ENCODE data around the gene PANX1. TPM values are rescaled to one million over a fixed set of nuclear protein-coding genes. Genes with fewer than 3 reads are reported as not detected.

Gene PANX1
- total and polyA plus RNA-seq, 5 donors from 2014 or later = 5.4 to 12.4 (median 8.8) TPM

- H3K4me3 ChIP-seq (ENCODE audit: low read depth, low read length) = no peak overlapping the region
- peaks cover 49 to 77% (median 67%) of the 10 kb centered on the region in 4 donors for H3K4me1 Mint-ChIP-seq
- no peak for DNase-seq
- H3K27ac Mint-ChIP-seq = peak overlapping the region in 1 of 3 donors; percentile 9
- H3K27me3 Mint-ChIP-seq = no peaks in the 10 kb centered on the region
- peaks cover 0 to 1% (median 0%) of the 10 kb centered on the region in 7 donors for H3K9me3 Mint-ChIP-seq
- H3K27me3 ChIP-seq (ENCODE audit: control insufficient read depth, insufficient read depth, low read length) = no peaks in the 10 kb centered on the region
- no peaks in the 10 kb centered on the region for H3K36me3 Mint-ChIP-seq
- H3K36me3 ChIP-seq (ENCODE audit: control insufficient read depth, insufficient read depth, low read length) = no peaks in the 10 kb centered on the region
- no peak overlapping the region for H3K27ac ChIP-seq (ENCODE audit: insufficient read depth, low read length, poor library complexity, severe bottlenecking)
- peak overlapping the region in 1 of 4 donors; percentile 10 for H3K4me3 Mint-ChIP-seq
- H3K4me1 ChIP-seq (ENCODE audit: control insufficient read depth, insufficient read depth, low read length, poor library complexity, severe bottlenecking) = peaks cover 8% of the 10 kb centered on the region
- no peaks in the 10 kb centered on the region for H3K9me3 ChIP-seq (ENCODE audit: control insufficient read depth in 2 of 2, low read length in 2 of 2)
- ATAC-seq (ENCODE audit: low read depth in 2 of 2) = no peak
These were observed 16.0 kb downstream of the PANX1 start for GRCh38 chr11:94144664-94145063.

DNA sequence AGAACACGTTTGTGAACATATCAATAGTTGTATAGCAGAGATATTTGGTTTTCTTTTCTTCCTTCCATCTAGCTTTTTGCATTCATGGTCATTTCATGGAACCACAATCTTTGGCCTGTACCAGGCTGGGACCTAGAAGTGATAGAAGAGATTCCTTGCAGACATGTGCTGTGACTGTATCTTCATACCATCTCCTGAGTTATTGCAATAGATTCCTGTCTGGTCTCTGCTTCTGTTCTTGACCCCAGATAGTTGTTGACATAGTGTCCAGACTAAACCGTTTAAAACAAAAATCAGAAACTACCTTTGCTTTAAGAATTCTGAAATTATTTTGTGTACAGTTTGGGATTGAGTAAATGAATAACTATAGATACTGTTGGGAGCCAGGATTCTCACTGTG lies 16.8 kb downstream of the PANX1 start:
- Histone ChIP-seq H3K9me3 (ENCODE audit: control insufficient read depth in 2 of 2, low read length in 2 of 2) (no peaks in the 10 kb centered on the region), H3K36me3 (ENCODE audit: control insufficient read depth, insufficient read depth, low read length) (no peaks in the 10 kb centered on the region), H3K27ac (ENCODE audit: insufficient read depth, low read length, poor library complexity, severe bottlenecking) (no peak overlapping the region), H3K27me3 (ENCODE audit: control insufficient read depth, insufficient read depth, low read length) (no peaks in the 10 kb centered on the region), H3K4me1 (ENCODE audit: control insufficient read depth, insufficient read depth, low read length, poor library complexity, severe bottlenecking) (peaks cover 8% of the 10 kb centered on the region), H3K4me3 (ENCODE audit: low read depth, low read length) (no peak overlapping the region)
- Mint-ChIP-seq H3K27ac (no peak overlapping the region), H3K9me3 (peaks cover 0 to 1% (median 0%) of the 10 kb centered on the region in 7 donors), H3K36me3 (no peaks in the 10 kb centered on the region), H3K27me3 (no peaks in the 10 kb centered on the region), H3K4me1 (peaks cover 43 to 77% (median 68%) of the 10 kb centered on the region in 4 donors), H3K4me3 (no peak overlapping the region)
- DNase-seq = no peak
- ATAC-seq (ENCODE audit: low read depth in 2 of 2) = no peak

GRCh38 chr11:94145916-94146315 lies 17.3 kb downstream of the PANX1 start:
- Histone ChIP-seq H3K9me3 (ENCODE audit: control insufficient read depth in 2 of 2, low read length in 2 of 2) (no peaks in the 10 kb centered on the region), H3K4me1 (ENCODE audit: control insufficient read depth, insufficient read depth, low read length, poor library complexity, severe bottlenecking) (peaks cover 8% of the 10 kb centered on the region), H3K4me3 (ENCODE audit: low read depth, low read length) (no peak overlapping the region), H3K27me3 (ENCODE audit: control insufficient read depth, insufficient read depth, low read length) (no peaks in the 10 kb centered on the region), H3K36me3 (ENCODE audit: control insufficient read depth, insufficient read depth, low read length) (no peaks in the 10 kb centered on the region), H3K27ac (ENCODE audit: insufficient read depth, low read length, poor library complexity, severe bottlenecking) (no peak overlapping the region)
- Mint-ChIP-seq H3K36me3 (no peaks in the 10 kb centered on the region), H3K27me3 (no peaks in the 10 kb centered on the region), H3K9me3 (peaks cover 0 to 1% (median 0%) of the 10 kb centered on the region in 7 donors), H3K4me3 (no peak overlapping the region), H3K4me1 (peaks cover 43 to 81% (median 71%) of the 10 kb centered on the region in 4 donors), H3K27ac (no peak overlapping the region)
- DNase-seq = no peak
- no peak for ATAC-seq (ENCODE audit: low read depth in 2 of 2)

GRCh38 chr11:94147433-94147845 lies 18.8 kb downstream of the PANX1 start:
- Histone ChIP-seq H3K36me3 (ENCODE audit: control insufficient read depth, insufficient read depth, low read length) (no peaks in the 10 kb centered on the region), H3K27me3 (ENCODE audit: control insufficient read depth, insufficient read depth, low read length) (no peaks in the 10 kb centered on the region), H3K9me3 (ENCODE audit: control insufficient read depth in 2 of 2, low read length in 2 of 2) (no peaks in the 10 kb centered on the region), H3K4me3 (ENCODE audit: low read depth, low read length) (no peak overlapping the region), H3K27ac (ENCODE audit: insufficient read depth, low read length, poor library complexity, severe bottlenecking) (no peak overlapping the region), H3K4me1 (ENCODE audit: control insufficient read depth, insufficient read depth, low read length, poor library complexity, severe bottlenecking) (peaks cover 8% of the 10 kb centered on the region)
- Mint-ChIP-seq H3K9me3 (peaks cover 0 to 1% (median 0%) of the 10 kb centered on the region in 7 donors), H3K4me3 (peak overlapping the region in 1 of 4 donors; percentile 11), H3K4me1 (peaks cover 41 to 84% (median 72%) of the 10 kb centered on the region in 4 donors), H3K27me3 (no peaks in the 10 kb centered on the region), H3K36me3 (no peaks in the 10 kb centered on the region), H3K27ac (peak overlapping the region in 2 of 3 donors; percentile 61 to 85)
- DNase-seq (peak in 1 of 3 donors; percentile 31), ATAC-seq (ENCODE audit: low read depth in 2 of 2) (peak; percentile 36 to 47)

GRCh38 chr11:94148189-94148588 lies 19.5 kb downstream of the PANX1 start:
- Mint-ChIP-seq H3K27ac (peak overlapping the region in 2 of 3 donors; percentile 0 to 72), H3K9me3 (peaks cover 0 to 1% (median 0%) of the 10 kb centered on the region in 7 donors), H3K4me3 (no peak overlapping the region), H3K36me3 (no peaks in the 10 kb centered on the region), H3K4me1 (peaks cover 43 to 85% (median 70%) of the 10 kb centered on the region in 4 donors), H3K27me3 (no peaks in the 10 kb centered on the region)
- H3K36me3 ChIP-seq (ENCODE audit: control insufficient read depth, insufficient read depth, low read length) = peaks cover 2% of the 10 kb centered on the region
- H3K27ac ChIP-seq (ENCODE audit: insufficient read depth, low read length, poor library complexity, severe bottlenecking) = no peak overlapping the region
- no peak for DNase-seq
- no peak overlapping the region for H3K4me3 ChIP-seq (ENCODE audit: low read depth, low read length)
- peaks cover 8% of the 10 kb centered on the region for H3K4me1 ChIP-seq (ENCODE audit: control insufficient read depth, insufficient read depth, low read length, poor library complexity, severe bottlenecking)
- H3K9me3 ChIP-seq (ENCODE audit: control insufficient read depth in 2 of 2, low read length in 2 of 2) = no peaks in the 10 kb centered on the region
- no peak for ATAC-seq (ENCODE audit: low read depth in 2 of 2)
- no peaks in the 10 kb centered on the region for H3K27me3 ChIP-seq (ENCODE audit: control insufficient read depth, insufficient read depth, low read length)

DNA sequence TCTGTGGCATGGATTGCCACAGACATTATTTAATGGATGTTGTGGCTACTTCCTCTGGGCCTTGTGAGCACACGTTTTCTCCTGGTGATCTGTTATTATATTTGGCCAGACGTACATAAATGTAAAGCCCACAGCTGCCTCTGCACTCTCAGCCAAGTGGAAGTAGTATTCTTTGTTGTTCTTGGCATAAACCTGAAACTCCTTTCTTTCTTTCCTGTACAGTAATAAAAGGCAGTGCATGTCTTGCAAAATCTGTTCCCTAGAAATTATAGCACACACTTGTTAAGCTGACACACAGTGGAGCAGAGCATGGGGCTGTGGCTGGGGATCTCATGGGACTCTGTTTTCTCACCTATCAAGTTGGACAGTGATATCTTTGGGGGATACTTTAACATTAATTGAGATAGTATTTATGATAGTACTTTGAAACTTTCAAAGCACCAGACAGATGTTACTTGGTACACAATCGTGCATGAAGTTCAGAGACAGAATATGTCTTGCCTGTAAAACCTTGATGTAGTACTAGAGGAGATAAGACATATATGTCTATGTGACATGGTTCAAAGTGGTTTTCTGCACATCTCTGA lies 20.9 kb downstream of the PANX1 start:
- Histone ChIP-seq H3K4me3 (ENCODE audit: low read depth, low read length) (no peak overlapping the region), H3K27ac (ENCODE audit: insufficient read depth, low read length, poor library complexity, severe bottlenecking) (no peak overlapping the region), H3K9me3 (ENCODE audit: control insufficient read depth in 2 of 2, low read length in 2 of 2) (no peaks in the 10 kb centered on the region), H3K27me3 (ENCODE audit: control insufficient read depth, insufficient read depth, low read length) (no peaks in the 10 kb centered on the region), H3K4me1 (ENCODE audit: control insufficient read depth, insufficient read depth, low read length, poor library complexity, severe bottlenecking) (peaks cover 8% of the 10 kb centered on the region), H3K36me3 (ENCODE audit: control insufficient read depth, insufficient read depth, low read length) (peaks cover 12% of the 10 kb centered on the region)
- no peaks in the 10 kb centered on the region for H3K27me3 Mint-ChIP-seq
- no peaks in the 10 kb centered on the region for H3K9me3 Mint-ChIP-seq
- H3K4me3 Mint-ChIP-seq = peak overlapping the region in 1 of 4 donors; percentile 16
- H3K27ac Mint-ChIP-seq = peak overlapping the region in 2 of 3 donors; percentile 9 to 83
- peaks cover 38 to 86% (median 67%) of the 10 kb centered on the region in 4 donors for H3K4me1 Mint-ChIP-seq
- H3K36me3 Mint-ChIP-seq = peaks cover 5% of the 10 kb centered on the region
- no peak for DNase-seq
- no peak for ATAC-seq (ENCODE audit: low read depth in 2 of 2)

GRCh38 chr11:94150056-94150455 lies 21.4 kb downstream of the PANX1 start:
- Histone ChIP-seq H3K4me3 (ENCODE audit: low read depth, low read length) (no peak overlapping the region), H3K27ac (ENCODE audit: insufficient read depth, low read length, poor library complexity, severe bottlenecking) (no peak overlapping the region), H3K4me1 (ENCODE audit: control insufficient read depth, insufficient read depth, low read length, poor library complexity, severe bottlenecking) (peaks cover 8% of the 10 kb centered on the region), H3K27me3 (ENCODE audit: control insufficient read depth, insufficient read depth, low read length) (no peaks in the 10 kb centered on the region), H3K36me3 (ENCODE audit: control insufficient read depth, insufficient read depth, low read length) (peaks cover 12% of the 10 kb centered on the region), H3K9me3 (ENCODE audit: control insufficient read depth in 2 of 2, low read length in 2 of 2) (no peaks in the 10 kb centered on the region)
- H3K4me1 Mint-ChIP-seq = peaks cover 33 to 81% (median 63%) of the 10 kb centered on the region in 4 donors
- ATAC-seq (ENCODE audit: low read depth in 2 of 2) (no peak), DNase-seq (no peak)
- no peaks in the 10 kb centered on the region for H3K27me3 Mint-ChIP-seq
- peak overlapping the region in 1 of 4 donors; percentile 16 for H3K4me3 Mint-ChIP-seq
- H3K36me3 Mint-ChIP-seq = peaks cover 5% of the 10 kb centered on the region
- peak overlapping the region in 2 of 3 donors; percentile 9 to 83 for H3K27ac Mint-ChIP-seq
- no peaks in the 10 kb centered on the region for H3K9me3 Mint-ChIP-seq

All from CD4-positive, CD25-positive, alpha-beta regulatory T cell (primary cell).